GM12873 (cell line): ENCODE results near the gene STOML2.

ENCODE experiments used
- TF ChIP-seq, protein P1 (sequence below): IDR thresholded peaks from 2 replicates; pipeline ENCODE4 v1.5.1; 2012; ENCODE audit warnings: low read depth, mild to moderate bottlenecking, moderate library complexity, low read length, control low read depth; ENCODE audit not compliant: insufficient read depth; ENCODE audit errors: missing control alignments

STOML2 gene

DNA sequence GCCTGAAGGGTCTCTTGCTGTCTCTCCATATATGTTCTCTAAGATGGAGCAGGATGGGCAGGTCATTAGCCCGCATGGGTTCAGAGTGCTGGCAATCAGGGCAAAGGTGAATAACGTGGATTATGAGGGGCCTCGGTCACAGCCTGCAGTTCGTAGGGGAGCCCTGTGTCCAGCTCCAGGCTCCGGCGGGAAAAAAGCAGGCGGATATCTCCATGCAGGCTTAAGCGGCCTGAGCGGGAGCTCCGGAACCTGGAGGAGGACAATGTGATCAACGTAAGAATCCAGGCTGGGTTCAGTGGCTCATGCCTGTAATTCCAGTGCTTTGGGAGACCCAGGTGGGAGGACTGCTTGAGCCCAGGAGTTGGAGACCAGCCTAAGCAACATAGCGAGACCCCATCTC lies 2.2 kb upstream of the STOML2 start:
- TF ChIP-seq, protein P1, sequence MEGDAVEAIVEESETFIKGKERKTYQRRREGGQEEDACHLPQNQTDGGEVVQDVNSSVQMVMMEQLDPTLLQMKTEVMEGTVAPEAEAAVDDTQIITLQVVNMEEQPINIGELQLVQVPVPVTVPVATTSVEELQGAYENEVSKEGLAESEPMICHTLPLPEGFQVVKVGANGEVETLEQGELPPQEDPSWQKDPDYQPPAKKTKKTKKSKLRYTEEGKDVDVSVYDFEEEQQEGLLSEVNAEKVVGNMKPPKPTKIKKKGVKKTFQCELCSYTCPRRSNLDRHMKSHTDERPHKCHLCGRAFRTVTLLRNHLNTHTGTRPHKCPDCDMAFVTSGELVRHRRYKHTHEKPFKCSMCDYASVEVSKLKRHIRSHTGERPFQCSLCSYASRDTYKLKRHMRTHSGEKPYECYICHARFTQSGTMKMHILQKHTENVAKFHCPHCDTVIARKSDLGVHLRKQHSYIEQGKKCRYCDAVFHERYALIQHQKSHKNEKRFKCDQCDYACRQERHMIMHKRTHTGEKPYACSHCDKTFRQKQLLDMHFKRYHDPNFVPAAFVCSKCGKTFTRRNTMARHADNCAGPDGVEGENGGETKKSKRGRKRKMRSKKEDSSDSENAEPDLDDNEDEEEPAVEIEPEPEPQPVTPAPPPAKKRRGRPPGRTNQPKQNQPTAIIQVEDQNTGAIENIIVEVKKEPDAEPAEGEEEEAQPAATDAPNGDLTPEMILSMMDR: no peak

DNA sequence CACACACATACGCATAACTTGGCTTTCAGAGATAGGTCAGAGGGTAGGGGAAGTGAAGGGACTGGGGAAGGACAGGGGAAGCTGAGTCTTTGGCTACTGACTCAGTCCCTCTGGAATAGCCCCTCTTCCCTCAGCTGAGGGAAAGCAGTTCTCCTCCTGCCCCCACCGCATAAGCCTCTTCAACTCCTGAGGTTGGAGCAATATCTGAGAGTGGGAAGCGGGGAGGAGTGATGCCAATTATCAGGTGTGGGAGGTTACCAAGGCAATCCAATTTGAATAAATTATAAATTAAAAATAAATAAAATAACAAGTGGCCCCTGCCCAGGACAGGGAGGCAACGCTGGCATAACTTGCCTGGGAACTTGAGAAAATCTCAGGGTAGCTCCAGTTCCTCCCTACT lies 1.7 kb upstream of the STOML2 start:
- TF ChIP-seq, protein P1: no peak

DNA sequence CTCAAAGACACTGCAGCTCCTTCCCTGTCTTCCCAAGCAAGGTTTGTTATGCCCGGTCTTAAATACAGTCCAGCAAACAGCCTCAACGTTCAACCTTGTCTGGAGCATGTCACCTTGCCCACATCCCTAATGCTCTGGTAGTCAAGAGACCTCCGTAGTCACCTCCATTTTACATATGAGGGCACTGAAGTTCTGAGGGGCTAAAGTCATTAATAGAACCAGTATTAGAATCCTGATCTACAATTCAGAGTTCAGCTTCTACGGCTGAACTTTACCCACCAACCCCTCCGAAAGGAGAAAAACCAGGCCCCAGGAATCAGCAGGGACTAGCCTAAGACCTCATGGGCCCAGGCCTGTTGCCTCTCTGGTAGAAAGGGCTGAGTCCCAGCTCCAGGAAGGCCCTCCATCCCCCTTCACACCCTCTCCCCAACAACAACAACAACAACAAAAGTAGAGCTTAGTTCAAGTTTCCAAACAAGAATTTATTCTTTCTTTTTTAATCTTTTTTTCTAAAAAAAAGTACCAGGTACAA lies 795 bp upstream of the STOML2 start:
- TF ChIP-seq, protein P1: no peak

DNA sequence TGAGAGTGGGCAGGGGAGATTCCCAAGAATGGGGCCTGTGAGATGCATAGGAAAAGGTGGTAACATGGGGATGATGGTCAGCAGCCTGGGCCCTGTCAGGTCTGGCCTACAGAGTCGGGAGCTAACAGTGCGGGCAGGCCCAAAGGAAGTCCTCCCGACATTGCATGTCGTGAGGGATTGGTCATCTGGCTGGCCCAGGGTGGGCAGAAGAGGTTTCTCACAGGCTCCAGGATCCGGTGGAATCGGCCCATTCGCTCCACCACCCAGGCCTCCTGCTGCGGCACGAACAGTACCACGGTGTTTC lies 514 bp downstream of the STOML2 start:
- TF ChIP-seq, protein P1: no peak

DNA sequence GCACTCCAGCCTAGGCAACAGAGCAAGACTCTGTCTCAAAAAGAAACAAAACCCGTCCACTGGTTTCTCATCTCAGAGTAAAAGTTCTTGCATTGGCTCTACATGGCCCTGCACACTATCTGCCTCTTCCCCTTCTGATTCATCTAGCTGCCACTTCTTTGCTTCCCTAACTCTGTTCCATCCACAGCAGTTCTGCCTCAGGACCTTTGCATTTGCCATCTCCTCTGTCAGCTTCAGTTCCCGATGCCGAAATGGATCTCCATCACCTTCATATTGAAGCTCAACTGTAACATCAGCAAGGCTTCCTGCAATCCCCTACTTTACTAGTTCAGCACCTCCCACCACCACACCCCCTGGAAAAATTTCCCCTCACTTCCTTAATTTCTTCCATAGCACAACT lies 5.4 kb downstream of the STOML2 start:
- TF ChIP-seq, protein P1: no peak

DNA sequence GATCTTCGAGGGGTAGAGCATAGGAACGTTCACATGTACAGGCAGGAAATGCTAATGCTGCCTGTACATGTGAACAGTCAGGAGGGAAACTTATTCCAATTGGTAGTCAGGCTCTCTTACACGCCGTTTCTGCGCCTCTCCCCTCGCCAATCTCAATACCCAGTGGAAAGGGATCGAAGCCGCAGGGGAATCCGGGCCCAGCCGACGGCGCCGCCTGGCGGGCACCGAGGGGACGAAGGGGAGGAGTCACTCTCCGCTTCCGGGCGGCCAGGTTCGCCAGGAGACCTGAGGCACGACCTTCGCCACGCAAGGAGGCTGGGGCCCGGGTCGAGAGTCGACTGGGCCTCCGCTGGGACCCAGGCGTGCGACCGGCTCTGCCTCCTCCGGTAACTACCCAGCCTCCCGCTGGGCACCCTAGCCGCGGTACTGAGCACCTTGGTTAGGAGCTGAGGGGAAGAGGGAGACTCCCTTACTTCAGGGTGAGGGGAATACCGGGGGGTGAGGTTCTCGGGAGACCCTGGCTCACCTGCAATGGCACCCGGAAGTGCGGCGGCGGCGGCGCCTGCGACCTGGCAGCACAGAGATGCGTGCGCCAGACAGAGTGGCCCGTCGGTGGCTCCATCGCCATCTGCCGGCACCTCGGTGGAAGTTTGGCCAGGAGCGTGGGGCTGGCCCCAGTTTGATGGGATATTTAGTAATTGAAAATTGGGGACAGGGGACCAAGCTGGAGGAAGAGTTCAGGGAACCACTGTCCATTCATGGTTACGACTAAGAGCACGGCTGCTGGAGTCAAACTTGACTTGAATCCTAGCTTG lies 6.7 kb downstream of the STOML2 start, which contains the start of gene PIGO:
TSS of gene PIGO (minus strand) at position 557 of the 815 bp plus-strand sequence. CDS start 1,026 bp downstream, outside the sequence.
- TF ChIP-seq, protein P1: peak; percentile 91

DNA sequence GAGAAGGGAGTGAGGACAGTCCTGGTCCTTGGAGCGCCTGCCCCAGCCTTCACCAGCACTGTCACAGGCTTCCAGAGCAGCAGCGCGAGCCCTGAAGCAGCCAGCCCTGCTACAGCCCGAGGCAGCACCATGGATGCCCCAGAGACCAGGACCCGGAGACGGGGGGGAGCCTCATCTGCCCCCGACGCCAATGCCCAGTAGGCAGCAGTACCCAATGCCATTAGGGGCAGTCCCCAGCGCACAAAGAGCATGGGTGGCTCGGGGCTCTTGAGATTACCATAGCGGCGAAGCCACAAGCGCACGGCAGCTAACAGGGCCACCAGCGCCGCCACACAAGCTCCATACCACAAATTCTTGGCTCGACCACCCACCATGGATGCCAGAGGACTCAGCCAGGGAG lies 11.4 kb downstream of the STOML2 start:
- TF ChIP-seq, protein P1: no peak
